Fibroblast of skin of left quadriceps (primary cell): ENCODE measurements around the gene ZNF320.
"Not testable (repeated sequence)": the region's sequence is repeated elsewhere in the genome, so short reads cannot be mapped to it uniquely, and the experiment has no call there.

Source experiments
- DNase-seq, 2 experiments: peaks; one replicate each; pipeline ENCODE4 v3.0.0-alpha.2; 2013; ENCODE audit warnings: low read depth in 2 of 2

Gene ZNF320

GRCh38 chr19:52922841-52923777, 25.7 kb upstream of the ZNF320 start, which contains the start of gene ZNF888:
Gene ZNF888, minus strand, starts transcription at chr19:52923428. Its CDS starts 5,555 bp downstream, at chr19:52917873.
- peak; percentile 52 to 56 for DNase-seq

GRCh38 chr19:52917531-52917930, 20.1 kb upstream of the ZNF320 start:
- no peak for DNase-seq

- no peak for DNase-seq
These were observed 13.2 kb upstream of the ZNF320 start for GRCh38 chr19:52910648-52911047.

GRCh38 chr19:52904052-52904780, 6.8 kb upstream of the ZNF320 start:
- DNase-seq: not testable (repeated sequence)

- no peak for DNase-seq
These were observed 4.4 kb upstream of the ZNF320 start for GRCh38 chr19:52901842-52902241.

GRCh38 chr19:52898596-52898995, 1.2 kb upstream of the ZNF320 start:
- DNase-seq: not testable (repeated sequence)

GRCh38 chr19:52898101-52898500, 666 bp upstream of the ZNF320 start:
- no peak for DNase-seq

- DNase-seq: no peak
These were observed 851 bp downstream of the ZNF320 start for GRCh38 chr19:52896431-52897137.

GRCh38 chr19:52891336-52891735, 6.1 kb downstream of the ZNF320 start:
- DNase-seq: no peak

- DNase-seq: no peak
These were observed 7.5 kb downstream of the ZNF320 start for GRCh38 chr19:52889931-52890330.

GRCh38 chr19:52889076-52889475, 8.4 kb downstream of the ZNF320 start:
- no peak for DNase-seq

GRCh38 chr19:52880895-52881389, 16.5 kb downstream of the ZNF320 start:
- DNase-seq: no peak

GRCh38 chr19:52872996-52873395, 24.4 kb downstream of the ZNF320 start:
- DNase-seq: not testable (repeated sequence)

GRCh38 chr19:52871466-52871865, 26.0 kb downstream of the ZNF320 start:
- no peak for DNase-seq

- not testable (repeated sequence) for DNase-seq
These were observed 29.4 kb downstream of the ZNF320 start for GRCh38 chr19:52868031-52868430.

- peak; percentile 20 to 26 for DNase-seq
These were observed 39.9 kb downstream of the ZNF320 start, which contains the start of gene ZNF468 for GRCh38 chr19:52857378-52858191. Gene ZNF468, minus strand, starts transcription at chr19:52857619. Its CDS starts 3,347 bp downstream, at chr19:52854272.

GRCh38 chr19:52856540-52857377, 40.7 kb downstream of the ZNF320 start:
- not testable (repeated sequence) for DNase-seq
